HepG2 (cell line): Measurements from ENCODE around the gene RAB20. TPM values are rescaled to one million over a fixed set of nuclear protein-coding genes. Genes with fewer than 3 reads are reported as not detected.

Experiments
- ATAC-seq: fragments of 200-7000 bp; cut with Tn5 transposase; 3 replicates; pipeline ENCODE4 v1.9.1; 2020; ENCODE audit warnings: mild to moderate bottlenecking, moderate library complexity
- BruUV-seq: library from RNA; stranded (reverse); fragments of 400-500 nt; replicated peaks from 2 replicates; lab custom pipeline; 2021; lab: Mats Ljungman, UMichigan
- CTCF ChIA-PET: fragments of 300-600 bp; formaldehyde crosslinking; extraction: SDS; loops from one replicate; lab custom pipeline; 2021; ENCODE audit warnings: low total read pairs, inconsistent platforms, low intra/inter-chr PET ratio; lab: Yijun Ruan, JAX
- POLR2A ChIA-PET: fragments of 350-600 bp; sonication (Branson Sonifier 250); formaldehyde crosslinking; loops from one replicate; lab custom pipeline; 2020; ENCODE audit warnings: antibody characterized with exemption, inconsistent platforms; lab: Yijun Ruan, JAX
- DNase-seq: peaks from one replicate; pipeline ENCODE4 v3.0.0-alpha.2; 2015; ENCODE audit warnings: low spot score
- FAIRE-seq: peaks from 3 replicates; lab custom pipeline; 2011; peaks lifted over from hg19 to GRCh38; lab: Jason Lieb, UNC
- H2AFZ ChIP-seq: one replicate; pipeline ENCODE4 v1.6.1; 2011; ENCODE audit warnings: low read length, inconsistent platforms
- H3K27ac ChIP-seq: fragments of 300-600 bp; 3 replicates; pipeline ENCODE4 v1.8.0; 2011; ENCODE audit warnings: mixed run types, mild to moderate bottlenecking, mixed read lengths, low read length, inconsistent platforms; ENCODE audit not compliant: insufficient read depth; ENCODE audit errors: extremely low read length
- H3K27me3 ChIP-seq, 2 experiments: fragments of 200-600 bp in 1 of 2; 2 replicates in 1 of 2; 3 replicates in 1 of 2; pipeline versions ENCODE4 v1.6.0 to v1.8.0; 2011; ENCODE audit warnings: low read length in 2 of 2, mild to moderate bottlenecking in 2 of 2, moderate library complexity in 2 of 2, inconsistent platforms in 1 of 2; ENCODE audit not compliant: insufficient read depth in 2 of 2, control insufficient read depth in 1 of 2
- H3K36me3 ChIP-seq, 2 experiments: fragments of 200-600 bp in 1 of 2; replicated peaks in 1 of 2; 2 replicates in 1 of 2; 3 replicates in 1 of 2; pipeline versions ENCODE4 v1.5.1 to v1.8.0; 2011; ENCODE audit warnings: low read length in 2 of 2, inconsistent platforms in 1 of 2; ENCODE audit not compliant: insufficient read depth in 2 of 2, control insufficient read depth in 1 of 2
- H3K4me1 ChIP-seq: 2 replicates; pipeline ENCODE4 v1.5.1; 2012; ENCODE audit warnings: low read length, inconsistent platforms; ENCODE audit not compliant: insufficient read depth
- H3K4me2 ChIP-seq: 2 replicates; pipeline ENCODE4 v1.6.0; 2011; ENCODE audit warnings: low read depth, low read length, inconsistent platforms
- H3K4me3 ChIP-seq, 3 experiments: fragments of 200-600 bp in 1 of 3; sonication (generic), shearing (Covaris generic) in 1 of 3; replicated peaks in 1 of 3; 2 replicates each; pipeline ENCODE4 v1.5.1; 2011 to 2016; ENCODE audit warnings: low read length in 3 of 3, inconsistent platforms in 2 of 3, low read depth in 2 of 3, mild to moderate bottlenecking in 2 of 3, control low read depth in 1 of 3, mixed read lengths in 1 of 3; ENCODE audit not compliant: insufficient read depth in 1 of 3
- H3K79me2 ChIP-seq: one replicate; pipeline ENCODE4 v1.6.1; 2011; ENCODE audit warnings: low read length, inconsistent platforms; ENCODE audit not compliant: insufficient read depth
- H3K9ac ChIP-seq: 2 replicates; pipeline ENCODE4 v1.6.0; 2011; ENCODE audit warnings: mild to moderate bottlenecking, low read depth, low read length, inconsistent platforms; ENCODE audit not compliant: insufficient read depth
- H3K9me3 ChIP-seq: 2 replicates; pipeline ENCODE4 v1.5.1; 2012; ENCODE audit warnings: mild to moderate bottlenecking, low read length
- H4K20me1 ChIP-seq: 2 replicates; pipeline ENCODE4 v1.6.0; 2011; ENCODE audit warnings: inconsistent platforms, mild to moderate bottlenecking, low read length, moderate library complexity; ENCODE audit not compliant: insufficient read depth
- BHLHE40 ChIP-seq: IDR thresholded peaks from 2 replicates; pipeline ENCODE4 v1.6.1; 2011; ENCODE audit warnings: low read length, improper control_type of control experiment
- CERS6 ChIP-seq: sonication (generic); formaldehyde crosslinking; IDR thresholded peaks from 2 replicates; pipeline ENCODE4 v1.5.0; 2020; ENCODE audit warnings: missing genetic modification reagents
- HNF1A ChIP-seq, 2 experiments: sonication (generic) in 1 of 2; formaldehyde crosslinking in 1 of 2; IDR thresholded peaks; 2 replicates each; pipeline versions ENCODE4 v1.4.0 to v1.6.1; 2016 to 2020; ENCODE audit warnings: borderline replicate concordance in 1 of 2, low read depth in 1 of 2, mild to moderate bottlenecking in 1 of 2, missing genetic modification reagents in 1 of 2
- MAX ChIP-seq: IDR thresholded peaks from 2 replicates; pipeline ENCODE4 v1.6.1; 2012; ENCODE audit warnings: inconsistent platforms
- NCOA1 ChIP-seq: sonication (generic); formaldehyde crosslinking; IDR thresholded peaks from 2 replicates; pipeline ENCODE4 v1.9.0; 2021; ENCODE audit warnings: missing genetic modification reagents
- PREB ChIP-seq: sonication (generic); formaldehyde crosslinking; IDR thresholded peaks from 2 replicates; pipeline ENCODE4 v1.4.0; 2020; ENCODE audit warnings: missing genetic modification reagents
- RFX1 ChIP-seq: fragments of 450-650 bp; IDR thresholded peaks from 2 replicates; pipeline ENCODE4 v1.6.1; 2017
- SMARCC2 ChIP-seq: fragments of 450-650 bp; IDR thresholded peaks from 2 replicates; pipeline ENCODE4 v1.6.1; 2017; ENCODE audit warnings: antibody characterized with exemption, mild to moderate bottlenecking
- TAF1 ChIP-seq: sonication (generic); formaldehyde crosslinking; IDR thresholded peaks from 2 replicates; pipeline ENCODE4 v1.4.0; 2020; ENCODE audit warnings: missing genetic modification reagents
- ZNF484 ChIP-seq: sonication (generic); formaldehyde crosslinking; IDR thresholded peaks from 2 replicates; pipeline ENCODE4 v1.5.1; 2020; ENCODE audit warnings: mild to moderate bottlenecking, low read depth, missing genetic modification reagents, borderline replicate concordance
- ZNF574 ChIP-seq: sonication (generic); formaldehyde crosslinking; IDR thresholded peaks from 2 replicates; pipeline ENCODE4 v1.4.0; 2020; ENCODE audit warnings: missing genetic modification reagents
- ZNF792 ChIP-seq: IDR thresholded peaks from 2 replicates; pipeline ENCODE4 v1.6.1; 2016
- WGBS: methylation state at CpG from one replicate; pipeline ENCODE4 v1.1.6; 2017; ENCODE audit warnings: low lambda C conversion rate; 5-methylcytosine and 5-hydroxymethylcytosine counted together
- in situ Hi-C: cut with HindIII; loops from 2 replicates; pipeline ENCODE4 v1.10.0; 2017; ENCODE audit warnings: low pct_unique_long_range_greater_than_20kb; ENCODE audit not compliant: extremely low pct_ligation_motif_present
- intact Hi-C: fragments of 100-400 bp; cut with micrococcal nuclease; formaldehyde crosslinking; loops from one replicate; pipeline ENCODE4 v1.10.0; 2022; ENCODE audit not compliant: unreplicated experiment
- polyA plus RNA-seq, 8 experiments: library from polyadenylated mRNA; depleted of rRNA in 3 of 8; stranded (reverse) in 7 of 8; unstranded in 1 of 8; fragments of >200 nt; fragmentation: Illumina TruSeq in 4 of 8; extraction: Trizol in 4 of 8; gene quantifications; 2 replicates each; pipeline versions ENCODE4 v1.2.1 to v1.2.3, GENCODE V29; 2011 to 2016; ENCODE audit warnings: low read depth in 4 of 8, missing spikeins in 1 of 8, mixed read lengths in 1 of 8; ENCODE audit not compliant: insufficient read depth in 1 of 8
- total RNA-seq, 5 experiments: library from RNA; depleted of rRNA; stranded (reverse); fragments of >200 nt; fragmentation: Illumina TruSeq; extraction: Trizol; gene quantifications; 2 replicates each; pipeline ENCODE4 v1.2.3, GENCODE V29; 2016; ENCODE audit warnings: low read depth in 1 of 5

Gene RAB20
- total and polyA plus RNA-seq, 2 of the 13 experiments (the other 11 are each of a cell fraction or from before 2014, with no cell fraction given): 15.6 to 30.5 TPM

GRCh38 chr13:110475117-110475516 lies 86.4 kb downstream of the RAB20 start:
- Histone ChIP-seq H3K4me2 (peak overlapping the region; percentile 37), H3K36me3 (no peaks in the 10 kb centered on the region), H3K79me2 (no peaks in the 10 kb centered on the region), H3K4me1 (peaks cover 9% of the 10 kb centered on the region), H2AFZ (peak overlapping the region; percentile 57), H3K4me3 (no peak overlapping the region), H3K9ac (no peak overlapping the region), H3K27me3 (peaks cover 4 to 78% of the 10 kb centered on the region in 2 experiments), H3K9me3 (no peaks in the 10 kb centered on the region), H4K20me1 (no peaks in the 10 kb centered on the region), H3K27ac (no peak overlapping the region)
- DNase-seq: no peak
- in situ Hi-C loops: no loop called here
- ChIA-PET POLR2A (no interaction called here), CTCF (no interaction called here)
- intact Hi-C loops: no loop called here
- no peak for FAIRE-seq
- TF ChIP-seq TAF1 (CRISPR knock-in tag) (no peak), CERS6 (CRISPR knock-in tag) (no peak), ZNF792 (no peak), BHLHE40 (no peak), MAX (no peak), ZNF484 (CRISPR knock-in tag) (no peak), RFX1 (no peak), PREB (no peak), SMARCC2 (no peak), NCOA1 (CRISPR knock-in tag) (no peak), HNF1A (IDR thresholded peaks at IDR 0.05; ENCODE audit: low read depth) (no peak), HNF1A (CRISPR knock-in tag; IDR thresholded peaks at IDR 0.05; ENCODE audit: borderline replicate concordance) (no peak), ZNF574 (no peak)
- no TSS peak for BruUV-seq
- ATAC-seq: no peak
- WGBS: 54% methylated on average over 9 of the region's 9 CpGs
